Glutamatergic neuron (in vitro differentiated cells): ENCODE results near the gene TBC1D19. TPM values are rescaled to one million over a fixed set of nuclear protein-coding genes. Genes with fewer than 3 reads are reported as not detected.
"Not testable (repeated sequence)": the region's sequence is repeated elsewhere in the genome, so short reads cannot be mapped to it uniquely, and the experiment has no call there.

Experiments
- DNase-seq: peaks from one replicate; pipeline ENCODE4 v3.0.0; 2022
- H3K27ac Mint-ChIP-seq: one replicate; pipeline ENCODE4 v1.8.0; 2020; ENCODE audit warnings: mild to moderate bottlenecking, mixed read lengths, inconsistent platforms; ENCODE audit not compliant: unreplicated experiment
- H3K27me3 Mint-ChIP-seq: one replicate; pipeline ENCODE4 v1.8.0; 2020; ENCODE audit warnings: mild to moderate bottlenecking, moderate library complexity, mixed read lengths, inconsistent platforms; ENCODE audit not compliant: unreplicated experiment
- H3K36me3 Mint-ChIP-seq: one replicate; pipeline ENCODE4 v1.8.0; 2020; ENCODE audit warnings: mild to moderate bottlenecking, mixed read lengths, inconsistent platforms; ENCODE audit not compliant: unreplicated experiment
- H3K4me1 Mint-ChIP-seq: one replicate; pipeline ENCODE4 v1.8.0; 2020; ENCODE audit warnings: mild to moderate bottlenecking, low read depth, mixed read lengths, inconsistent platforms; ENCODE audit not compliant: unreplicated experiment
- H3K4me3 Mint-ChIP-seq: one replicate; pipeline ENCODE4 v1.8.0; 2020; ENCODE audit warnings: mild to moderate bottlenecking, mixed read lengths, inconsistent platforms; ENCODE audit not compliant: unreplicated experiment
- H3K9me3 Mint-ChIP-seq: one replicate; pipeline ENCODE4 v1.8.0; 2020; ENCODE audit warnings: mild to moderate bottlenecking, moderate library complexity, mixed read lengths, inconsistent platforms; ENCODE audit not compliant: unreplicated experiment
- long read RNA-seq: library from polyadenylated mRNA; unstranded; transcript quantifications from one replicate; pipeline ENCODE4 v2.0.0, GENCODE V29; 2020; ENCODE audit not compliant: unreplicated experiment
- total RNA-seq: library from RNA; stranded (reverse); fragmentation: NEBNext Ultra II Directional; extraction: Animal tissue kit (Norgen Biotek cat#: 25700); gene quantifications from one replicate; pipeline ENCODE4 v1.2.1, GENCODE V29; 2021; ENCODE audit not compliant: unreplicated experiment
- TF ChIP-seq, protein P1 (sequence below): fragments of 200-600 bp; sonication (generic); IDR thresholded peaks from one replicate; pipeline ENCODE4 v1.5.0; 2021; ENCODE audit not compliant: partially characterized antibody, unreplicated experiment

TBC1D19 gene, protein sequence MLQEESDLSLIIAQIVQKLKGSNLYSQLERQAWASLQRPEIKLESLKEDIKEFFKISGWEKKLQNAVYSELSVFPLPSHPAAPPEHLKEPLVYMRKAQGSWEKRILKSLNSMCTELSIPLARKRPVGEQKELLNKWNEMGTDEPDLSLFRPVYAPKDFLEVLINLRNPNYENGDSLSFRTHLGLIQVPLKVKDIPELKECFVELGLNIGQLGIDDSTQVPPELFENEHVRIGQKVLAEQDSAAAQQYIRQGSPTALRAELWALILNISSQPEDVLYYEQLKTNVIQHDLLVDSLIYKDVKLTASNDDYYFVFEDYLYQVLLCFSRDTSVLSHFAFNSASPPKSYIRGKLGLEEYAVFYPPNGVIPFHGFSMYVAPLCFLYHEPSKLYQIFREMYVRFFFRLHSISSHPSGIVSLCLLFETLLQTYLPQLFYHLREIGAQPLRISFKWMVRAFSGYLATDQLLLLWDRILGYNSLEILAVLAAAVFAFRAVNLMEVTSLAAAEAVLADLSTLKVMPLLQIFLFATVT
- 21.2 TPM for total RNA-seq
- long read RNA-seq, transcript TBC1D19-201 (21 exons, 2,263 nt) = major isoform, 10 of 16 reads
- long read RNA-seq, partial matches to known transcripts = 0 of 16 reads
- long read RNA-seq, other reads (novel, unspliced or antisense) = 5 of 16 reads

DNA sequence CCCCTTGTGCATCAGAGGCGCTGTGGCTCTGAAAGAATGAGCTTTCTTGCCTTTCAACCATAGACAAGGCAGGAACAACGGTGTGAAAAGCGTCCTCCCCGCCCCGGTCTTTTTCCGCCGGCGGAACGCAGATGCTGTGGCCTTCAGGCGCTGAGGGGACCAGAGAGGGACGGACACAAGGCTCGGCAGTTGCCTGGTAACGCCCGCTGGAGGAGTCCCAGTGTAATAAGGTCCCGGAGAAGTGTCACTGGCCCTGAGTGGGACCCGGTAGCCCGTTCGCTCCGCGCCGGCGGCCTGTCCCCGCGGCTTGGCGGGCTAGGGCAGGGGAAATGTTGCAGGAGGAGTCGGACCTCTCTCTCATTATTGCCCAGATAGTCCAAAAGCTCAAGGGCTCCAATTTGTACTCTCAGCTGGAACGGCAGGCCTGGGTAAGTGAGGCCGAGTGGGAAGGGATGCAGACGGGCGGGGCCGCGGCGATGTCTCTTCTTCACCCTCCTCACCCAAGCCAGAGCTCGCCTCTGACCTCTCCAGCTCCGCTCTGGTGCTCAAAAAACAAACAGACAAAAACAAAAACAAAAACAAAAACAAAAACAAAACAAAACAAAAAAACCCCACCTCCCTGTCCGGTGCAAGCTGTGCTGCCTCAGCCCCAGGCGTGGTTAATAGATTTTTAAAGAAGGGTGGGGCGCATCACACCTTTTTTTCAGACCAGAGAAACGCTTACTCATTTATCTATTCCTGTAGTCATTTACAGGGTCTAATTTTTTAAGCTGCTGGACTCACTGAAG is at the start of gene TBC1D19:
Gene TBC1D19, plus strand, starts transcription at position 220 of the 788 bp plus-strand sequence. Its CDS starts 110 bp downstream, at position 330.
- H3K4me3 Mint-ChIP-seq = peak within 1 kb of the TSS; percentile 97
- peaks cover 5% of the 10 kb centered on the region for H3K27me3 Mint-ChIP-seq
- H3K9me3 Mint-ChIP-seq = peaks cover 7% of the 10 kb centered on the region
- DNase-seq = peak; percentile 91
- peaks cover 13% of the 10 kb centered on the region for H3K4me1 Mint-ChIP-seq
- TF ChIP-seq, protein P1, sequence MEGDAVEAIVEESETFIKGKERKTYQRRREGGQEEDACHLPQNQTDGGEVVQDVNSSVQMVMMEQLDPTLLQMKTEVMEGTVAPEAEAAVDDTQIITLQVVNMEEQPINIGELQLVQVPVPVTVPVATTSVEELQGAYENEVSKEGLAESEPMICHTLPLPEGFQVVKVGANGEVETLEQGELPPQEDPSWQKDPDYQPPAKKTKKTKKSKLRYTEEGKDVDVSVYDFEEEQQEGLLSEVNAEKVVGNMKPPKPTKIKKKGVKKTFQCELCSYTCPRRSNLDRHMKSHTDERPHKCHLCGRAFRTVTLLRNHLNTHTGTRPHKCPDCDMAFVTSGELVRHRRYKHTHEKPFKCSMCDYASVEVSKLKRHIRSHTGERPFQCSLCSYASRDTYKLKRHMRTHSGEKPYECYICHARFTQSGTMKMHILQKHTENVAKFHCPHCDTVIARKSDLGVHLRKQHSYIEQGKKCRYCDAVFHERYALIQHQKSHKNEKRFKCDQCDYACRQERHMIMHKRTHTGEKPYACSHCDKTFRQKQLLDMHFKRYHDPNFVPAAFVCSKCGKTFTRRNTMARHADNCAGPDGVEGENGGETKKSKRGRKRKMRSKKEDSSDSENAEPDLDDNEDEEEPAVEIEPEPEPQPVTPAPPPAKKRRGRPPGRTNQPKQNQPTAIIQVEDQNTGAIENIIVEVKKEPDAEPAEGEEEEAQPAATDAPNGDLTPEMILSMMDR = no peak
- peak within 1 kb of the TSS; percentile 90 for H3K27ac Mint-ChIP-seq
- no peaks in the 10 kb centered on the region for H3K36me3 Mint-ChIP-seq

DNA sequence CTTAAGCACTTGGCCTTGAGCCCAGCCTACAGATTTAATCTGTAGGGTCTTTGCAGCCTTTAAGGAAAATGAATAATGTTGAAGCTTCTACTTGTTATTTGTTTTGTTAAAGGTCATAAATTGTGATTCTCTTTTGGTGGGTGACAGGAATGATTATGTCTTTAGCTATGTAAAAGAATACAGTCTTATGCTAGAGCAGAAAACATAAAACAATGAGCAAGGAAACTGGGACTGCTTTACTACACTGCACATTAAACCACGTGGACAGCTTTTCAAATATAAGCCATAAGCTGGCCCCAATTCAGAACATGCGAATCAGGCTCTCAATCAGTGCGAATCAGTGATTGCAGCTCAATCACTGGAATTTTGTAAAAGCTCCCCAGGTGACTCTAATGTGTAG is 40.9 kb upstream of the TBC1D19 start:
- H3K27me3 Mint-ChIP-seq = peaks cover 1% of the 10 kb centered on the region
- TF ChIP-seq, protein P1 = no peak
- peaks cover 2% of the 10 kb centered on the region for H3K9me3 Mint-ChIP-seq
- H3K4me3 Mint-ChIP-seq = no peak overlapping the region
- H3K27ac Mint-ChIP-seq = no peak overlapping the region
- peaks cover 12% of the 10 kb centered on the region for H3K36me3 Mint-ChIP-seq
- no peaks in the 10 kb centered on the region for H3K4me1 Mint-ChIP-seq
- no peak for DNase-seq

DNA sequence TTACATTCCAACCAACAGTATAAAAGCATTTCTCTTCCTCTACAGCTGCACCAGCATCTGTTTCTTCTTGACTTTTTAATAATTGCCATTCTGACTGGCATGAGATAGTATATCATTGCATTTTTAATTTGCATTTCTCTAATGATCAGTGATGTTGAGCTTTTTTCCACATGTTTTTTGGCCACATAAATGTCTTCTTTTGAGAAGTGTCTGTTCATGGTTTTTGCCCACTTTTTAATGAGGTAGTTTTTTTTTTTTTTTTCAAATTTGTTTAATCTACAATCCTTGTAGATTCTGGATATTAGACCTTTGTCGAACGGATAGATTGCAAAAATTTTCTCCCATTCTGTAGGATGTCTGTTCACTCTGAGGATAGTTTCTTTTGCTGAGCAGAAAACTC is 39.5 kb upstream of the TBC1D19 start:
- TF ChIP-seq, protein P1 = no peak
- DNase-seq = no peak
- peaks cover 1% of the 10 kb centered on the region for H3K27me3 Mint-ChIP-seq
- no peaks in the 10 kb centered on the region for H3K4me1 Mint-ChIP-seq
- H3K4me3 Mint-ChIP-seq = no peak overlapping the region
- peaks cover 12% of the 10 kb centered on the region for H3K36me3 Mint-ChIP-seq
- H3K27ac Mint-ChIP-seq = no peak overlapping the region
- peaks cover 2% of the 10 kb centered on the region for H3K9me3 Mint-ChIP-seq

DNA sequence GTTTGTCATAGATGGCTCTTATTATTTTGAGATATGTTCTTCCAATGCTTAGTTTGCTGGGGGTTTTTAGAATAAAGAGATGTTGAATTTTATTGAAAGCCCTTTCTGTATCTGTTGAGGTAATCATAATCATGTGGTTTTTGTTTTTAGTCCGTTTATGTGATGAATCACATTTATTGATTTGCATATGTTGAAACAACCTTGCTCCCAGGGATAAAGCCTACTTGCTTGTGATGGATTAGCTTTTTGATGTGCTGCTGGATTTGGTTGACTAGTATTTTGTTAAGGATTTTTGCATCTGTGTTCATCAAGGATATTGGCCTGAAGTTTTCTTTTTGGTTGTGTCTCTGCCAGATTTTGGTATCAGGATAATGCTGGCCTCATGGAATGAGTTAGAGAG is 35.5 kb upstream of the TBC1D19 start:
- not testable (repeated sequence) for H3K4me1 Mint-ChIP-seq, H3K27me3 Mint-ChIP-seq, H3K4me3 Mint-ChIP-seq, H3K36me3 Mint-ChIP-seq, DNase-seq, H3K9me3 Mint-ChIP-seq, H3K27ac Mint-ChIP-seq

DNA sequence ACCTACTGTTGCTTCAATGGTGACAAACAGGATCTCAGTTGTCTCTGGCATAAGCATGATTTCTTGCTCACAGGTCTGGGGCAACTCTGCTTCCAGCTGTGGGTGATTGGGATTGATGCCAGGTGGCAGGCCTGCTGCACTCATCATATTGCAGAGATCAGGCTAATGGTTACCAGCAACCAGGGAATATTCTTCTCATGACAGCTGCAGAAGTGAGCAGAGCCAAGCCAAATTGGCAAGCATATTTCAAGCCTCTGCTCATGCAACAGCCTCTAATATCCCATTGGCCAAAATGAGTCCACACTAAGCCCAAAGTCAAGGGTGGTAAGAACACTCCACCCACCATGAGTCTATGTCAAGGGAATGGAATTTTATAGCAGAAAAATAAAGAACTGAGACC is 26.7 kb upstream of the TBC1D19 start:
- no peak overlapping the region for H3K4me3 Mint-ChIP-seq
- H3K27me3 Mint-ChIP-seq = no peaks in the 10 kb centered on the region
- TF ChIP-seq, protein P1 = no peak
- H3K9me3 Mint-ChIP-seq = peaks cover 4% of the 10 kb centered on the region
- no peak overlapping the region for H3K27ac Mint-ChIP-seq
- DNase-seq = no peak
- H3K36me3 Mint-ChIP-seq = peaks cover 5% of the 10 kb centered on the region
- no peaks in the 10 kb centered on the region for H3K4me1 Mint-ChIP-seq
